SK-N-SH (cell line): ENCODE measurements around the gene MICU2.

Experiments
- ELF1 ChIP-seq: IDR thresholded peaks from 2 replicates; pipeline ENCODE4 v1.4.0; 2012
- EP300 ChIP-seq, 2 experiments: IDR thresholded peaks; 2 replicates each; pipeline versions ENCODE4 v1.4.0 to v1.6.1; 2012; ENCODE audit warnings: borderline replicate concordance in 1 of 2, low read depth in 1 of 2, low read length in 1 of 2
- FOXM1 ChIP-seq: IDR thresholded peaks from 2 replicates; pipeline ENCODE4 v1.4.0; 2012; ENCODE audit warnings: low read depth, mild to moderate bottlenecking
- MXI1 ChIP-seq: IDR thresholded peaks from 2 replicates; pipeline ENCODE4 v1.6.1; 2012; ENCODE audit warnings: mild to moderate bottlenecking, low read depth, low read length, improper control_type of control experiment
- POLR2AphosphoS5 ChIP-seq: IDR thresholded peaks from 2 replicates; pipeline ENCODE4 v1.6.1; 2012; ENCODE audit warnings: low read depth, low read length
- RAD21 ChIP-seq: IDR thresholded peaks from 2 replicates; pipeline ENCODE4 v1.6.1; 2012; ENCODE audit warnings: mild to moderate bottlenecking, low read length
- RCOR1 ChIP-seq: fragments of 150-350 bp; IDR thresholded peaks from 2 replicates; pipeline ENCODE4 v1.6.1; 2017; ENCODE audit warnings: antibody characterized with exemption, low read length
- RFX5 ChIP-seq: IDR thresholded peaks from 2 replicates; pipeline ENCODE4 v1.6.1; 2012; ENCODE audit warnings: mild to moderate bottlenecking, improper control_type of control experiment, low read length
- SIN3A ChIP-seq: IDR thresholded peaks from 2 replicates; pipeline ENCODE4 v1.6.1; 2012; ENCODE audit warnings: low read depth, mild to moderate bottlenecking, low read length, moderate library complexity, borderline replicate concordance
- YY1 ChIP-seq: IDR thresholded peaks from 2 replicates; pipeline ENCODE4 v1.4.0; 2012; ENCODE audit warnings: low read depth, mild to moderate bottlenecking
- TF ChIP-seq, protein P1 (sequence below): fragments of 200-600 bp; sonication (generic); IDR thresholded peaks from 2 replicates; pipeline ENCODE4 v1.6.1; 2017; ENCODE audit warnings: antibody characterized with exemption, mild to moderate bottlenecking, moderate library complexity
- TF ChIP-seq, protein P2 (sequence below): fragments of 150-350 bp; IDR thresholded peaks from 2 replicates; pipeline ENCODE4 v1.6.1; 2017; ENCODE audit warnings: antibody characterized with exemption, low read length, low read depth, borderline replicate concordance
- TF ChIP-seq, protein P3 (sequence below): IDR thresholded peaks from 2 replicates; pipeline ENCODE4 v1.6.1; 2012; ENCODE audit warnings: mild to moderate bottlenecking, low read depth, low read length, moderate library complexity
- TF ChIP-seq, protein P4 (sequence below): fragments of 150-350 bp; IDR thresholded peaks from 2 replicates; pipeline ENCODE4 v1.6.1; 2016; ENCODE audit warnings: mild to moderate bottlenecking, low read depth, low read length

DNA sequence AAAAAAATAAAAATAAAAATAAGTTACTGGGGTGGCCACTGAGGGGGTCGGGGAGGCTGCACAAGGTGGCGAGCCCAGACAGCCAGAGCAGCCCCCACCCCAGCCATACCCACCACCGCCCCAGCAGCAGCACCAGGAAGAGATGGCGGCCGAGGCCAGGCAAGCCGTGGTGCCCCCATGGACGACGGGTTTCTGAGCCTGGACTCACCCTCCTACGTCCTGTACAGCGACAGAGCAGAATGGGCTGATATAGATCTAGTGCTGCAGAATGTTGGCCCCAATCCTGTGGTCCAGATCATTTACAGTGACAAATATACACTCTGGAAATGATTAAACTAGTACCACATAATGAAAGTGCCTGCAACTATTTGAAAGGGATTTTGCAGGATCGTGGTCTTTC is 73.3 kb downstream of the MICU2 start:
- TF ChIP-seq, protein P1, sequence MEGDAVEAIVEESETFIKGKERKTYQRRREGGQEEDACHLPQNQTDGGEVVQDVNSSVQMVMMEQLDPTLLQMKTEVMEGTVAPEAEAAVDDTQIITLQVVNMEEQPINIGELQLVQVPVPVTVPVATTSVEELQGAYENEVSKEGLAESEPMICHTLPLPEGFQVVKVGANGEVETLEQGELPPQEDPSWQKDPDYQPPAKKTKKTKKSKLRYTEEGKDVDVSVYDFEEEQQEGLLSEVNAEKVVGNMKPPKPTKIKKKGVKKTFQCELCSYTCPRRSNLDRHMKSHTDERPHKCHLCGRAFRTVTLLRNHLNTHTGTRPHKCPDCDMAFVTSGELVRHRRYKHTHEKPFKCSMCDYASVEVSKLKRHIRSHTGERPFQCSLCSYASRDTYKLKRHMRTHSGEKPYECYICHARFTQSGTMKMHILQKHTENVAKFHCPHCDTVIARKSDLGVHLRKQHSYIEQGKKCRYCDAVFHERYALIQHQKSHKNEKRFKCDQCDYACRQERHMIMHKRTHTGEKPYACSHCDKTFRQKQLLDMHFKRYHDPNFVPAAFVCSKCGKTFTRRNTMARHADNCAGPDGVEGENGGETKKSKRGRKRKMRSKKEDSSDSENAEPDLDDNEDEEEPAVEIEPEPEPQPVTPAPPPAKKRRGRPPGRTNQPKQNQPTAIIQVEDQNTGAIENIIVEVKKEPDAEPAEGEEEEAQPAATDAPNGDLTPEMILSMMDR: no peak
- TF ChIP-seq EP300 (IDR thresholded peaks at IDR 0.05; ENCODE audit: borderline replicate concordance in 1 of 2, low read depth in 1 of 2, low read length in 1 of 2): no peak
- TF ChIP-seq RCOR1: peak; percentile 72
- TF ChIP-seq, protein P2, sequence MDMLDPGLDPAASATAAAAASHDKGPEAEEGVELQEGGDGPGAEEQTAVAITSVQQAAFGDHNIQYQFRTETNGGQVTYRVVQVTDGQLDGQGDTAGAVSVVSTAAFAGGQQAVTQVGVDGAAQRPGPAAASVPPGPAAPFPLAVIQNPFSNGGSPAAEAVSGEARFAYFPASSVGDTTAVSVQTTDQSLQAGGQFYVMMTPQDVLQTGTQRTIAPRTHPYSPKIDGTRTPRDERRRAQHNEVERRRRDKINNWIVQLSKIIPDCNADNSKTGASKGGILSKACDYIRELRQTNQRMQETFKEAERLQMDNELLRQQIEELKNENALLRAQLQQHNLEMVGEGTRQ: no peak
- TF ChIP-seq RFX5: no peak
- TF ChIP-seq FOXM1: no peak
- no peak for TF ChIP-seq YY1
- TF ChIP-seq SIN3A: no peak
- TF ChIP-seq POLR2AphosphoS5: no peak
- TF ChIP-seq MXI1: no peak
- no peak for TF ChIP-seq ELF1
- TF ChIP-seq, protein P3, sequence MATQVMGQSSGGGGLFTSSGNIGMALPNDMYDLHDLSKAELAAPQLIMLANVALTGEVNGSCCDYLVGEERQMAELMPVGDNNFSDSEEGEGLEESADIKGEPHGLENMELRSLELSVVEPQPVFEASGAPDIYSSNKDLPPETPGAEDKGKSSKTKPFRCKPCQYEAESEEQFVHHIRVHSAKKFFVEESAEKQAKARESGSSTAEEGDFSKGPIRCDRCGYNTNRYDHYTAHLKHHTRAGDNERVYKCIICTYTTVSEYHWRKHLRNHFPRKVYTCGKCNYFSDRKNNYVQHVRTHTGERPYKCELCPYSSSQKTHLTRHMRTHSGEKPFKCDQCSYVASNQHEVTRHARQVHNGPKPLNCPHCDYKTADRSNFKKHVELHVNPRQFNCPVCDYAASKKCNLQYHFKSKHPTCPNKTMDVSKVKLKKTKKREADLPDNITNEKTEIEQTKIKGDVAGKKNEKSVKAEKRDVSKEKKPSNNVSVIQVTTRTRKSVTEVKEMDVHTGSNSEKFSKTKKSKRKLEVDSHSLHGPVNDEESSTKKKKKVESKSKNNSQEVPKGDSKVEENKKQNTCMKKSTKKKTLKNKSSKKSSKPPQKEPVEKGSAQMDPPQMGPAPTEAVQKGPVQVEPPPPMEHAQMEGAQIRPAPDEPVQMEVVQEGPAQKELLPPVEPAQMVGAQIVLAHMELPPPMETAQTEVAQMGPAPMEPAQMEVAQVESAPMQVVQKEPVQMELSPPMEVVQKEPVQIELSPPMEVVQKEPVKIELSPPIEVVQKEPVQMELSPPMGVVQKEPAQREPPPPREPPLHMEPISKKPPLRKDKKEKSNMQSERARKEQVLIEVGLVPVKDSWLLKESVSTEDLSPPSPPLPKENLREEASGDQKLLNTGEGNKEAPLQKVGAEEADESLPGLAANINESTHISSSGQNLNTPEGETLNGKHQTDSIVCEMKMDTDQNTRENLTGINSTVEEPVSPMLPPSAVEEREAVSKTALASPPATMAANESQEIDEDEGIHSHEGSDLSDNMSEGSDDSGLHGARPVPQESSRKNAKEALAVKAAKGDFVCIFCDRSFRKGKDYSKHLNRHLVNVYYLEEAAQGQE: no peak
- no peak for TF ChIP-seq RAD21
- TF ChIP-seq, protein P4, sequence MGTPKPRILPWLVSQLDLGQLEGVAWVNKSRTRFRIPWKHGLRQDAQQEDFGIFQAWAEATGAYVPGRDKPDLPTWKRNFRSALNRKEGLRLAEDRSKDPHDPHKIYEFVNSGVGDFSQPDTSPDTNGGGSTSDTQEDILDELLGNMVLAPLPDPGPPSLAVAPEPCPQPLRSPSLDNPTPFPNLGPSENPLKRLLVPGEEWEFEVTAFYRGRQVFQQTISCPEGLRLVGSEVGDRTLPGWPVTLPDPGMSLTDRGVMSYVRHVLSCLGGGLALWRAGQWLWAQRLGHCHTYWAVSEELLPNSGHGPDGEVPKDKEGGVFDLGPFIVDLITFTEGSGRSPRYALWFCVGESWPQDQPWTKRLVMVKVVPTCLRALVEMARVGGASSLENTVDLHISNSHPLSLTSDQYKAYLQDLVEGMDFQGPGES: no peak
